NCI-H1436 treated with DMSO at 0.1 percent for 48 hours (cell line): ENCODE measurements around the gene IL13.

ENCODE experiments used
- DNase-seq: peaks from one replicate; lab custom pipeline; 2025; lab: John Stamatoyannopoulos, UW

IL13 gene

DNA sequence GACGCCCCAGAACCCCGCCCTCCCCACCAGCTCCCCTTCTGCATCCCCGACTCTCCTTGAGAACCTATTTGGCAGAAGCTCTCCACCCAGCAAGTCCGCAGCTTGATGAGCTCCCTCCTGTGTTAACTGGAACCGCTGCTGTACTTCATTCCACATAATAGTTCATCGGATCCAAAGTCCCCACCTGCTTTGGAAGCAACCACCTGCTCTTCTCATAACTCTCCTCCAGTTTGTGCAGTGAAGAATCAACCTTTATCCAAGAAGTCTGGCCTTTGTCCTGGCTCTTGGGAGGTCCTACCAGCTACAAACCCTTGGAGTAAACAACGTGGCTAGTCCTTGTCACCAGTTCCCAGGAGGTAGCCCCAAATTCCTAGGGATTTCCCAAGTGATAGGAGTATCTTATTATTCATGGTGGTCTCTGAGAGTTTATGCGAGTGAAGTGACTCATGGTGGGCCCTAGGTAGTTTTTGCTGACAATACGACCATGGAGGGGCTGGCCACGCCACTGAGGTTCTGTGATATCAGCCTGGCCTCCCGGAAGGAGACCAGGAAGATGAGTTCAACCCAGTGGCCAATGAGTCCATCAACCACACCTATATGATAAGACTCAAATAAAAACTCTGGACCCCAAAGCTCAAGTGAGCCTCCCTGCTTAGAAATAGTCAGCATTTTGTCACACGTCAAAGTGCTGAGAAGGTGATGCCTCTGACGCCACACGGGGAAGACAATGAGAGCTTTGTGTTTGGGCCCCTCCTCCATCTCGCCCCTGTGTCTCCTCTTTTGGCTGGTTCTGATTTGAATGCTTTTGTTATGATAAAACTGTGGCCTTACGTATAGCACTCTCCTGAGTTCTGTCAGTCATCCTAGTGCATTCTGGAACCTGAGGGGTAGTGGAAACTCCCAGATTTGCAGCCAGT is 12.3 kb downstream of the IL13 start:
- DNase-seq: no peak

DNA sequence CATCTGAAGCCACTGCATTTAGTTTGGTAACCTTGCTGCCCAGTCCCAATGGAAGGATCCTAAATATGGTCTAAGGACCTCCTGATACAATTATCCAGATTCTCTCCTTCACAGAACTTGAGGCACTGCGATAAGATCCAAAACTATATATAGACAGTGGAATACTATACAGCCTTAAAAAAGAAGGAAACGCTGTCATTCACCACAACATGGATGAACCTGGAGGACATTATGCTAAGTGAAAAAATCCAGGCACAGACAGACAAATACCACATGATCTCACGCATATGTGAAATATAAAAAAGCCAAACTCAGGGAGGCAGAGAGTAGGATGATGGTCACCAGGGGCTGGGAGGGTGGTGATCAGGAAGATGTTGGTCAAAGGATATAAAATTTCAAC is 13.0 kb downstream of the IL13 start:
- DNase-seq: no peak

DNA sequence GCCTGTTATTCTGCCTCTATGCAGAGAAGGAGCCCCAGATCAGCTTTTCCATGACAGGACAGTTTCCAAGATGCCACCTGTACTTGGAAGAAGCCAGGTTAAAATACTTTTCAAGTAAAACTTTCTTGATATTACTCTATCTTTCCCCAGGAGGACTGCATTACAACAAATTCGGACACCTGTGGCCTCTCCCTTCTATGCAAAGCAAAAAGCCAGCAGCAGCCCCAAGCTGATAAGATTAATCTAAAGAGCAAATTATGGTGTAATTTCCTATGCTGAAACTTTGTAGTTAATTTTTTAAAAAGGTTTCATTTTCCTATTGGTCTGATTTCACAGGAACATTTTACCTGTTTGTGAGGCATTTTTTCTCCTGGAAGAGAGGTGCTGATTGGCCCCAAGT is 15.5 kb downstream of the IL13 start:
- no peak for DNase-seq

DNA sequence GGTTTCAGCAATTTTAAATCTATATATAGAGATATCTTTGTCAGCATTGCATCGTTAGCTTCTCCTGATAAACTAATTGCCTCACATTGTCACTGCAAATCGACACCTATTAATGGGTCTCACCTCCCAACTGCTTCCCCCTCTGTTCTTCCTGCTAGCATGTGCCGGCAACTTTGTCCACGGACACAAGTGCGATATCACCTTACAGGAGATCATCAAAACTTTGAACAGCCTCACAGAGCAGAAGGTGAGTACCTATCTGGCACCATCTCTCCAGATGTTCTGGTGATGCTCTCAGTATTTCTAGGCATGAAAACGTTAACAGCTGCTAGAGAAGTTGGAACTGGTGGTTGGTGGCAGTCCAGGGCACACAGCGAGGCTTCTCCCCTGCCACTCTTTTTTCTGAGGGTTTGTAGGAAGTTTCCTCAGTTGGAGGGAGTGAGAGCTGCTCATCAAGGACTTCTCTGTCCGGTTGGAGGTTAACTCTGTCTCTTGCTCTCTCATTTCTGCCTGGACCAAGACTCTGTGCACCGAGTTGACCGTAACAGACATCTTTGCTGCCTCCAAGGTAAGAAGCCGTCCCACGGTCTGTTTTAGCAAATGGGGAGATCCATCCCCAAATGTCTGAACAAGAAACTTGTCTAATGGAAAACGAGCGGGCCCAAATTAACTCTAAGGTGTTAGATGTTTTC is 16.1 kb downstream of the IL13 start, which contains the start of gene IL4:
IL4 (plus strand) TSS at position 51 of the 692 bp plus-strand sequence; CDS start at position 113, 62 bp downstream.
- DNase-seq: no peak

DNA sequence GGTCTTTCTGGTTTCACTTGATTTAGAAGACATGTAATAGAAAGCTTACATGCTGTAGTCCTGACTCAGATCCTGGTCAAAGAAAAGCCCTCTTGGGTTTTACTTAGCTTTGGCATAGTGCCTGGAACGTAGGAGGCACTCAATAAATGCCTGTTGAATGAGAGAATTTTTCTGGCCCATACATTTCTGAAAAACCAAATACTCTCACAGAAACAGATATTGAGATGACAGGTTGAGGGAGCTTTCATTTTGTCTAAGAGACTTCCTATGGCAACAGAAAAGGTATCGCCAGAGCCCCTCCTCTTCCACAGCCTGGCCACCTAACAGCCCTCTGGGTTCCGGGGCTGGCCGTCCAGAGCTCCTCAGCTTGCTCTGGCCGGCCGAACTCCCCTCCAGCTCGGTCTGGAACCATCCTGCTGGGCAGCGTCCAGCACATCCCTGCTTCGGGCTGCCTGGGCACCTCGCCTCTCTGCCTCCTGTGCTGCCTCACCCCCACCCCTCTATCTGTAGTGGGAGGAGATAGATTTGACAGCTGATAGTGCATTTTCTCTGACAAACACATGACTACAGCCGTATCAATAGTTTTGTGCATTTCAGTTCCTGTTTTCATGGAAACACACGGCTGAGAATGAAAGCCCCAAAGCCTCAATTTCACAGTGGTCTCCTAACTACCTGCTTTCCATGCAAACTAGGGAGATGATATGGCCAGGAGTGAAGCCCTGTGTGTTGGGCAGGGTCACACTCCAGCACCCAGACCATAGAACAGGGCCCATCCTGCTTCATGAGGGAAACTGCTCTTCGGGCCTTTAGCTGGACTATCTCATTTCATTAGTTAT is 16.9 kb downstream of the IL13 start:
- no peak for DNase-seq

DNA sequence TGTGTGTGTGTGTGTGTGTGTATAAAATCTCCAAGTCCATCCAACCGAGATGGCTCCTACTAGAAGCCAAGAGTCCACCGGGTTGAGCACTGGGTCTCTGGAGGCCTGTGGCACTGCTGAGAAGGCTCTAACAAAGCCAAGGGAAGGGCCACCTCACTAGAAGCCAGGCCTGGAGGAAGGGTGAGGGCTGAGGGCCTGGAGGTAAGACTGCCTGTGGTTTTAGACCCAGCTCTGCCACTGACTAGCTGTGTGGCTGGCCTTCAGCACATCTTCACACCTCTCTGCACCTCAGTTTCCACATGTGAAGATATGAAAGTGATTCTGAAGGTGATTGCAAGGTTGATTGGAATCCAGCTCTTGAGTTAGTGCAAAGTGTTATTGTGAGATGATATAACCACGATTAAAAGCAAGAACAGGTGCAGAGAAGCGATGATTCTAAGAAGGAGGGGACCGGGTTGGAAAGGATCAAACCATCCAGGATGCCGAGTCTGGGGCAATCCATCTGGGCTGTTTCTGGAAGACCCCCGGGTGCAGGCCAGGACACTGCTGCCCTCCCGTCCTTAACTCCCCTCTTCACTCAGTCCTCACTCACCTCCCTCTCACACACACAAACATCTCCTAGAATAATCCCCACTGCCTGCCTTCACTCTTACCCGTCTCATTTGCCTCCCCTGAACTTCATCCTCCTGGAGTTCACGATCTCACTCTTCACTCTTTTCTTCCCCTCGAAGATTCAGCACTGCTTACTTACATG is 18.1 kb downstream of the IL13 start:
- DNase-seq: no peak

DNA sequence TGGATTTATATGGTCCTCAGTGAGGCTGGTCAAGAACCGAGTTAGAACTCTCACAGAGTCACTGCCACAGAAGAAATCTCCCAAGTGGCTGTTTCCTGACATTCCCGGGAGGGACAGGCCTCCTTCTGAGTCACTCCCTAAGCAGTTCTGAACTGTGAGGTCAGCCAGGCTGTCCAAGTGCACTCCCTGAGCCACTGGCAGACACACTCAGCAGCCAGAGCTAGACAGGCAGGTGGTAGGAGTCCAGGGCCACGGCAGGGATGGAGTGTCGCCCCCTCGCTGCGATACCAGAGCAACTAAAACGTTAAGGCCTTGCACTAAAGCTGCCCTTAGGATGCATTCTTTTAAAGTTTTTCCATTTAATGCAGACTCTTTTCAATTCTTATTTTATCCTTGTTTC is 19.2 kb downstream of the IL13 start:
- DNase-seq: no peak

DNA sequence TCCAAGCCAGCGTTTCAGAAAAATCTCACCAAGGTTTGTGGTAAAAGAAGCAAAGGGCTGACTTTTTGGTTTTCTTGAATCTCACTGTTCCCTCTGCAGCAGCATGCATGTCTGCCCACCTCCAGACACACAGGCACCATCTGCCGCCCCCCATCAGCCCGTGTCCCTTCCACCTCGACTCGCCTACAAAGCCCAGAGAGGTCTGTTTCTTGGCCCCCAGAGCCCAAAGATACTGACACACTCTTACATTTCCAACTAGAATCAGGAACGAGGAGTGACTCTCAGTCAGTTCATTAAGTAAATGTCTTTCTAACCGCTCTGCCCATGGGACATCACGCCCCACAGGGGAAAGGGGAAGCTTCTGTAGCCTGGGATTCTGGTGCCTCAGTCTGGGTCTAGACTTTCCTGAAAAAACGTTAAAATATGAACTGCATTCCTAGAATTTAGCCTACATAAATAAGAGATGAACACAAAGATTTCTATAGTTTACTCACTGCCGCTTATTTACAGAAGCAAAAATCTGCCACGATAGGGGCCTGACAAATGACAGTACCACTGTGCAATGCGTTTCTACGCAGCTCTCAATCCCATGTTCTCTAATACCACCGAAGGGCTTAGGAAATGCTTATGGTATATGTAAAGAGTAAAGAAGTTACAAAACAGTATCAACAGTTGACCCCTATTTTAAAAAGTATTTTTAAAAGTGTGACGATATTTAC is 19.9 kb downstream of the IL13 start:
- DNase-seq: no peak

DNA sequence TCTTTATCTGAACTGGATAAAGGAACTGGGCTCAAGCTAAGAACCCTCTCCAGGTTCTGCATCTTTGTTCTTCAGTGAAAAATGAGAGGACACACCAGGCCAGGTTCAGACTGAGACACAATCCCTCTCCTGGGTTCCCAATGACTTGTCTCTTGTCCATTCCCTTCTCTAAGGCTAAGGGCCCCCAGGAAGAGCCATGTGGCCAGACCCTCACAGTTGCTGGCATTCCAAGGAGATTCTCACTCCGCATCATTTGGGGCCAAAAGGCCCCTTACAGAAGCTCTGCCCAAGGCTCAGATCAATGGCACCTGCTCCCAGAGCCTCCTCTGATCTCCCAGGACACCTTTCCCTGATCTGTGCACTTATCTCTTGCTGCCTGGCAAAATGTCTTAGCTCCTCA is 20.8 kb downstream of the IL13 start:
- no peak for DNase-seq

DNA sequence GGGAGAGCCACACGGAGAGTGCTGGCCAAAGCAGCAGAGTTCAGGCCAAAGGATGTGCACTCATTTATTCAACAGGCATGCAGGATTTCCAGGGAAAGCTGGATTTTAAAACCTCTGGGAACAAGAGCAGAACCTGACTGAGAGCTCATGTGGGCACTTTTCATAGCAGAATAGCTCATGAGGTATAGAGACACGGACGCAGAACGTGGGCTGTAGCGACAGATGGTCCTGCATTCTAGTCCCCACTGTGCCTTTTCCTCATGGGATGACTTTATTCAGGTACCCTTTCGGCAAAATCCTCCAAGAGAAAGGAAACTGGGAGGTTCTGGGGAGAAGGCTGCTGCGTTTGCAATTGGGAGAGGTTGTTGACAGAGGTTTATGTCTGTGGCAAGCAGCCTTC is 21.2 kb downstream of the IL13 start:
- DNase-seq: no peak

DNA sequence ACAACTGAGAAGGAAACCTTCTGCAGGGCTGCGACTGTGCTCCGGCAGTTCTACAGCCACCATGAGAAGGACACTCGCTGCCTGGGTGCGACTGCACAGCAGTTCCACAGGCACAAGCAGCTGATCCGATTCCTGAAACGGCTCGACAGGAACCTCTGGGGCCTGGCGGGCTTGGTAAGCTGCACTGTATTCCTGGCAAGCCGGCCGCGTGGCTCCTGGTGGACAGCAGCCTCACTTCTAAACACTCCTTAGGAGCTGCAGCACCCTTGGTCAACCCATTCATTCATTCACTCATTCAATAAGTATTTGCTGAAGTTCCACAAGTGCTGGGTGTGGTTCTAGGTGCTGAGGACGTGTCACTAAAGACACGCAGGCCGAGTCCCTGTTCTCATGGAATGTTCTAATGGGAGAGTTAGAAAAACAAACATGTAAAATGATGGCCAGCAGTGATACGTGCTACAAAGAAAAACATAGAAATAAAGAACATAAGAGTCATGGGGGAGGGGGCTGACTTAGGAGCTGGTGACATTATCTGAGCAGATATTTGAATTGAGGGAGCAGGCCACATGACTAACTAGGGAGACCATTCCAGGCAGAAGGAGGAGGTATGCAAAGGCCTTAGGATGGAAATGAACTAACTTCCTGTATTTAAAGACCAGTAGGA is 21.9 kb downstream of the IL13 start:
- no peak for DNase-seq

DNA sequence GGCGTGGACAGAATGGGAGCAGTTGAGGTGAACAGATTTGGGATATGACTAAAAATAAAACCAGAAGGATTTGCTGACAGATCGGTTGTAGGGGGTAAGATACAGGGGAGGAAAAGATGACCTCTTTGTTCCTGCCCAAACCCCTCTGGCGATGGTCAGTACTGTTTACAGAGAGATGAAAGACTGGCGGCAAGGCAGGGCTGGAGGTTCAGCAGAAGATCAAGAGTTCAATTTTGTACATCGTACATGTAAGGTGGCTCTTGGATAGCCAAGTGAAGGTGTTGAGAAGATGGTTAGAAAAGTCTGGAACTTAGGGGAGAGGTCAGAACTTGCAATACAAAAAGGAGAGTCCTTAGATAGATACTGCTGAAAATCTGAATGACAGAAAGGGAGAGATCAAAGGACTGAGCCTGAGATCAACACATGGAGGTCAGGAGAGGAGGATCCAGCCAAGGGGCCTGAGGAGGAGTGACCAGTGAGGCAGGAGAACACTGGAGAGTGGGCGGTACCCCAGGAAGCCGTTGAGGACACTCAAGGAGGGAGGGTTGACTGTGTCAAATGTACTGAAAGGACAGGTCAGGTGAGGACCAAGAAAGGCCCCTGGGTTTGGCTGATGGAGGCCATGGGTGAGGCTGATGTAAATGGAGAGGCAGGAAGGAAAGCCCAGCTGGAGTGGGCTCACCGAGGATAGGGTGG is 23.0 kb downstream of the IL13 start:
- no peak for DNase-seq

DNA sequence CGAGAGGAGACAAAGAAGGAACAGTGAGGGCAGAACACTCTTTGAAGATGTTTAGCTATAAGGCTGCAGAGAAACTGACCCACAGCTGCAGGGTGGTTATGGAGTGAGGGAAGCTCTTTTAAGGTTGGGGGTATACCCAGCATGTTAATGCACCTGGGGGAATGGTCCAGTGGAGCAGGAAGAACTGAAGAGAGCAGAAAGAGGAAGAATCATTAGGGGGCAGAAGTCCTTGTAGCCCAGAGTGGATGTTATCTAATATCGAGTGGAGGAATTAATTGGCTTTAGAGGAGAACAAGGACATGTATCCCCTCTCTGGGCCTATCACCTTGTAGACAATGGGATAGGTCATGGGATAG is 23.5 kb downstream of the IL13 start:
- no peak for DNase-seq

DNA sequence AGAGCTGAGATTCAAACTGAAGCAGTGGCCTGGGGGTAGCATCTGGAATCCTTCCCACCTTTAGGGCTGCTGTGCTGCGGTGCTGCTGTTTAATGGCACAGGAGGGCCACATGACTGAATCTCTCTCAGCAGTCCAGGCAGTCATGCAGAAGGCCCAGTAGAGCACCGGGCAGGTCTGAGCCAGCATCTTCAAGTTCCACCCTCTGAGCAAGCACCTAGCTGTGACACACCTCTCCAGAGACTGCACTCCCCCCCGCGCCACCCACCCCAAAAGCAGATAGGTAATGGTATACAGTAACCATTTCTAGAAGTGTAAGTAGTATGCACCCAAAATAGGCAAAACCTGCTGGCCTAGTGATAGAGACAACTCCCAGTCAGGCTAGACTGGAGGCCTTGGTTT is 24.0 kb downstream of the IL13 start:
- DNase-seq: no peak

DNA sequence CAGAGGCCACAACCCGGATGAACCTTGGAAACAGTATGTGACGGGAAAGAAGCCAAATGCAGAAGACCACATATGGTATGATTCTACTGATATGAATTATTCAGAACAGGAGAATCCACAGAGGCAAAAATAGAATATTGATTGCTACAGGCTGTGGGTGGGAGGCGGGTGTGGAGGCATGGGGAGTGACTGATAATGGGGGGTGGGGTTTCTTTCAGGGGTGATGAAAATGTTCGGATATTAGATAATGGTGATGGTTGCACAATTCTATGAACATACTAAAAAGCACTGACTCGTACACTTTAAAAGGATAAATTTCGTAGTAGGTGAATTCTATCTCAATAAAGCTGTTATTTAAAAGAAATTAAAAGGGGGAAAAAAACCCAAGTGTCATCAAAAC is 26.5 kb downstream of the IL13 start:
- no peak for DNase-seq

DNA sequence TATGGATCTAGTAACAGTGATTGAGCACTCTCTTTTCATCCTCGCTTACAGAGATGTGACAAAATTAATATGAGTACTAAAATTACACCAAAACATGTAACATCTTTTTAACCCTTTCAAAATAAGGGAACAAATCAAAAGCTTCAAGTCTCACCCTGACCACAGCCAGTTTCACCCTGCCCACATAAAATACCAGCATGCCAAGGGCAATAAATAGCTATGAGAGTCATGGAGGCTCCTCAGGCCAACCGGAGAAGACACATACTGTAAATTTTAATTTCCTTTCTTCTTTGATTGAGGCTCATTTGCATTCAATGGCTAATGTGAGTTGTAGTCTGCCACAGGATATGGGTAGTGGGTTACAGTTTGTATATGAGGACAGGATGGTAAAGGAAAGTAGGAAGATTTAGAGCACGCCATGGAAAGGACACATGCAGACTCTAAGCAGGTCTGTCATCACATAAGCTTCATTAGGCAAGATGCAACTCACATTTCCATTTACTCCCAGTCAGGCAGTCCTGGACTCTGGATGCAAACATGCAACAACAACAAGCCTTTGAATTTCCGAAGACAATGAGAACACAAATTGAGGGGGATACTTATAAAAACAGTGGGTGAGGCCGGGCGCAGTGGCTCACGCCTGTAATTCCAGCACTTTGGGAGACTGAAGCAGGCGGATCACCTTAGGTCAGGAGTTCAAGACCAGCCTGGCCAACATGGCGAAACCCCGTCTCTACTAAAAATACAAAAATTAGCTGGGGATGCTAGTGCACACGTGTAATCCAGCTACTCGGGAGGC is 27.1 kb downstream of the IL13 start:
- no peak for DNase-seq

DNA sequence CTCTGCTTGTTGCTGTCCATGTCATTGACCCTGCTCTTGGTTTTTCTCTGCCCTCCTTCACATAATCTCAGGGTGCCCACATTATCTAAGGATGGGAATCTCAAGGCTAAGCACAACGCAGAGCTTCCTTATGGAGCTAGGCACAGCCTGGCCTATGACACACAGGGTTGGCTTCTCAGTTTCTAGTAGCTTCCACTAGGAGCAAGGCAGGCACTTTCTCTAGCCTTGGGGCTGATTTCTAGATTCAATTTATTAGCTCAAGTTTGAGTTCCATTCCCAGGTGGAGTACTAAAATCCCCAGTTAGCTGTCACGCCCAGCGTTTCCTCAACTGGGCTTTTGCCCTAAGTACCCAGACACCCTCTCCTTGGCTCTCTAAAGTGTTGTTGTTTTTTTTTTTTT is 28.2 kb downstream of the IL13 start:
- DNase-seq: no peak

DNA sequence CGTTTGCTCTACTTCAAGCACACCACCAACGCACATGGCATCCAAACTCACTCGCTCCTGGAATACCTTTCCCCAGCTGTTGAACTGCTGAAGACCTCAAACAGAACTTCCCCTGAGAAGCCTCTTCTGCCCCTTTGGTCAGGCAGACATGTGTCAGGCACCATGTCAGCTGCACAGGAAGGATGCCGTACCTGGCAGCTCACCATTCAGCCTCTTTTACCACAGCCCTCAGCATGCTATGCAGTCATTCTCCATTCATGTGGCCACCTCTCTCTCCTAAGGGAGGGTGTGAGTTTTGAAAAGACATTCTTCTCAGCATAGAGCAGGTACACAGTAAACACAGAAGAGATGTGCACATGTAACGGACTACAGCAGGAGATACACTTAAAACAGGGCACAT is 30.0 kb downstream of the IL13 start:
- DNase-seq: no peak
